Liver (tissue), 9 donors: ENCODE measurements around the gene AKR1B1. TPM values are rescaled to one million over a fixed set of nuclear protein-coding genes. Genes with fewer than 3 reads are reported as not detected.

ENCODE experiments used
- DNase-seq: peaks from one replicate; pipeline ENCODE4 v3.0.0-alpha.2; 2017; ENCODE audit warnings: low spot score
- H3K27ac ChIP-seq, 2 donors: one replicate each; pipeline ENCODE4 v1.7.0; 2013; ENCODE audit warnings: inconsistent platforms in 2 of 2, low read length in 2 of 2, control low read depth in 1 of 2, low read depth in 1 of 2, mild to moderate bottlenecking in 1 of 2
- H3K27me3 ChIP-seq, 4 donors: one replicate each; pipeline versions ENCODE4 v1.6.1 to v1.7.0; 2013; ENCODE audit warnings: low read length in 3 of 4, inconsistent platforms in 1 of 4, mild to moderate bottlenecking in 1 of 4, moderate library complexity in 1 of 4; ENCODE audit not compliant: control insufficient read depth in 4 of 4, insufficient read depth in 4 of 4
- H3K36me3 ChIP-seq, 4 donors: one replicate each; pipeline versions ENCODE4 v1.6.1 to v1.7.0; 2013; ENCODE audit warnings: low read length in 3 of 4, mild to moderate bottlenecking in 3 of 4, low read depth in 1 of 4, moderate library complexity in 1 of 4; ENCODE audit not compliant: control insufficient read depth in 4 of 4, insufficient read depth in 3 of 4
- H3K4me1 ChIP-seq, 4 donors: one replicate each; pipeline versions ENCODE4 v1.6.1 to v1.7.0; 2013; ENCODE audit warnings: low read length in 3 of 4, mild to moderate bottlenecking in 3 of 4, moderate library complexity in 1 of 4; ENCODE audit not compliant: control insufficient read depth in 4 of 4, insufficient read depth in 4 of 4
- H3K4me3 ChIP-seq, 3 donors: one replicate each; pipeline versions ENCODE4 v1.6.1 to v1.7.0; 2013; ENCODE audit warnings: low read length in 3 of 3, control low read depth in 1 of 3, low read depth in 1 of 3, mild to moderate bottlenecking in 1 of 3
- H3K9ac ChIP-seq, 2 donors: one replicate each; pipeline ENCODE4 v1.7.0; 2013; ENCODE audit warnings: low read length in 2 of 2, mild to moderate bottlenecking in 2 of 2, moderate library complexity in 2 of 2, control low read depth in 1 of 2, low read depth in 1 of 2
- H3K9me3 ChIP-seq, 4 donors: one replicate each; pipeline versions ENCODE4 v1.6.1 to v1.7.0; 2013; ENCODE audit warnings: low read length in 3 of 4; ENCODE audit not compliant: control insufficient read depth in 4 of 4
- EGR1 ChIP-seq, 2 donors: IDR thresholded peaks; 2 replicates each; pipeline ENCODE4 v1.6.1; 2016 to 2018; ENCODE audit warnings: antibody characterized with exemption in 2 of 2, low read depth in 2 of 2
- HNF4A ChIP-seq, 2 donors: conservative IDR thresholded peaks; 2 replicates each; pipeline ENCODE4 v1.6.1; 2016; ENCODE audit warnings: antibody characterized with exemption in 2 of 2, mild to moderate bottlenecking in 2 of 2
- HNF4G ChIP-seq: IDR thresholded peaks from 2 replicates; pipeline ENCODE4 v1.6.1; 2016; ENCODE audit warnings: antibody characterized with exemption
- JUND ChIP-seq, 2 donors: IDR thresholded peaks; 2 replicates each; pipeline ENCODE4 v1.6.1; 2016; ENCODE audit warnings: antibody characterized with exemption in 2 of 2
- RAD21 ChIP-seq, 2 donors: IDR thresholded peaks; 2 replicates each; pipeline ENCODE4 v1.6.1; 2016; ENCODE audit warnings: antibody characterized with exemption in 2 of 2, mild to moderate bottlenecking in 2 of 2
- REST ChIP-seq: IDR thresholded peaks from 2 replicates; pipeline ENCODE4 v1.6.1; 2016; ENCODE audit warnings: antibody characterized with exemption, mild to moderate bottlenecking
- SP1 ChIP-seq: IDR thresholded peaks from 2 replicates; pipeline ENCODE4 v1.6.1; 2018; ENCODE audit warnings: antibody characterized with exemption, mild to moderate bottlenecking
- TAF1 ChIP-seq: conservative IDR thresholded peaks from 2 replicates; pipeline ENCODE4 v1.6.1; 2016; ENCODE audit warnings: antibody characterized with exemption, mild to moderate bottlenecking
- YY1 ChIP-seq: IDR thresholded peaks from 2 replicates; pipeline ENCODE4 v1.6.1; 2016; ENCODE audit warnings: antibody characterized with exemption, mild to moderate bottlenecking
- ZBTB33 ChIP-seq: IDR thresholded peaks from 2 replicates; pipeline ENCODE4 v1.6.1; 2016; ENCODE audit warnings: antibody characterized with exemption
- WGBS: extraction: QIAGEN DNeasy Blood & Tissue Kit; methylation state at CpG from one replicate; pipeline ENCODE4 v1.1.7; 2013; 5-methylcytosine and 5-hydroxymethylcytosine counted together
- polyA plus RNA-seq, 2 donors: library from polyadenylated mRNA; stranded (reverse) in 1 of 2; unstranded in 1 of 2; fragments of 200-250 nt in 1 of 2; fragments of >200 nt in 1 of 2; fragmentation: Nextera tagmentation in 1 of 2; extraction: Ambion mirVana in 1 of 2; gene quantifications; one replicate each; pipeline versions ENCODE4 v1.2.1 to v1.2.3, GENCODE V29; 2013 to 2015
- total RNA-seq, 2 donors: library from RNA; depleted of rRNA; stranded (reverse); fragments of >200 nt; gene quantifications; one replicate each; pipeline ENCODE4 v1.2.3, GENCODE V29; 2014
- TF ChIP-seq, protein P1 (sequence below): IDR thresholded peaks from 2 replicates; pipeline ENCODE4 v1.6.1; 2016; ENCODE audit warnings: antibody characterized with exemption
- donor health status: healthy.
- donor health status: healthy.
- donor health status: healthy.
- donor health status: healthy.
- donor health status: healthy.

The AKR1B1 gene
- total and polyA plus RNA-seq, 4 donors: 10.8 to 12.6 (median 11.6) TPM

DNA sequence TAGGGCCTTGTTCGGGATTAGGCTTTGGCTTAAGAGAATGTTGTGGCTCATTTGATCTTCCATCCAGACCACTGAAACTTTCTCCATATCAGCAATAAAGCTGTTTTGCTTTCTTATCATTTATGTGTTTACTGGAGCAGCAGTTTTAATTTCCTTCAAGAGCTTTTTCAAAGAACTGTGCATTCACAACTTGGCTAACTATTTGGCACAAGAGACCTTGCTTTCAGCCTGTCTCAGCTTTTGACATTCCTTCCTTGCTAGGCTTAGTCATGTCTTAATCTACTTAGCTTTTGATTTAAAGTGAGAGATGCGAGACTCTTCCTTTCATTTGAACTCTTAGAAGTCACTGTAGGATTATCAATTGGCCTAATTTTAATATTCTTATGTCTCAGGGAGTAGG lies 19.1 kb upstream of the AKR1B1 start:
- Histone ChIP-seq H3K4me1 (no peaks in the 10 kb centered on the region), H3K36me3 (no peaks in the 10 kb centered on the region), H3K27me3 (no peaks in the 10 kb centered on the region), H3K4me3 (no peak overlapping the region), H3K9ac (no peak overlapping the region), H3K27ac (no peak overlapping the region), H3K9me3 (no peaks in the 10 kb centered on the region)
- TF ChIP-seq ZBTB33 (no peak), HNF4A (conservative IDR thresholded peaks at IDR 0.05) (no peak), SP1 (no peak)
- 71% methylated on average over 2 of the region's 2 CpGs for WGBS
- DNase-seq: no peak

- DNase-seq: no peak
- no peak for TF ChIP-seq REST
- no peak for TF ChIP-seq EGR1 (IDR thresholded peaks at IDR 0.05; ENCODE audit: low read depth in 2 of 2)
- TF ChIP-seq HNF4G: no peak
- no peak for TF ChIP-seq YY1
- TF ChIP-seq, protein P1, sequence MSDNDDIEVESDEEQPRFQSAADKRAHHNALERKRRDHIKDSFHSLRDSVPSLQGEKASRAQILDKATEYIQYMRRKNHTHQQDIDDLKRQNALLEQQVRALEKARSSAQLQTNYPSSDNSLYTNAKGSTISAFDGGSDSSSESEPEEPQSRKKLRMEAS: no peak
- Histone ChIP-seq H3K4me3 (no peak overlapping the region), H3K9ac (no peak overlapping the region), H3K9me3 (no peaks in the 10 kb centered on the region), H3K36me3 (no peaks in the 10 kb centered on the region), H3K27me3 (no peaks in the 10 kb centered on the region), H3K4me1 (no peaks in the 10 kb centered on the region), H3K27ac (no peak overlapping the region)
Observed at GRCh38 chr7:134476044-134476443, 17.1 kb upstream of the AKR1B1 start.

DNA sequence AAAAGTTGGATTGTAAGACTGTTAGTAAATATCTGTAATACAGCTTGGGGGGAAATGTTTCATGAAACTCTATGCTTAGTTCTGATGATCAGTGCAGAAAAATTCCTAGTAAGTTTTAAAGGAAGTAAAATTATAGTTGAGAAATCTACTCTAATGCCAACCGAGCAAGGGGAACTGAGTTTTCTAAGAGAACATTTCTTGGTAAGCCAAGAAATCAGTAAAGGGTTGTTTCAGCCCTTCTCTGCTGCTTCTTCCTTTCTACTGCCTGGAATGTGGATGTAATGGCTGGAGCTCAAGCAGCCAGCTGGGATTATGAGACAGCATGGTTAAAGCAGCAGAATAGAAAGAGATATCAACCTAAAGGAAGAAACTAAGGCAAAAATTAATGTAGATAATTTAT lies 15.9 kb upstream of the AKR1B1 start:
- WGBS: 88% methylated on average over 1 of the region's 1 CpG
- Histone ChIP-seq H3K36me3 (no peaks in the 10 kb centered on the region), H3K4me1 (no peaks in the 10 kb centered on the region), H3K27ac (no peak overlapping the region), H3K9me3 (no peaks in the 10 kb centered on the region), H3K4me3 (no peak overlapping the region), H3K27me3 (no peaks in the 10 kb centered on the region), H3K9ac (no peak overlapping the region)
- DNase-seq: no peak
- no peak for TF ChIP-seq RAD21 (IDR thresholded peaks at IDR 0.05)
- TF ChIP-seq TAF1: no peak
- TF ChIP-seq JUND (IDR thresholded peaks at IDR 0.05): no peak
- TF ChIP-seq YY1: no peak
- TF ChIP-seq HNF4A (conservative IDR thresholded peaks at IDR 0.05): no peak
